Lung microvascular endothelial cell (primary cell): ENCODE results near the gene THOC2. TPM values are rescaled to one million over a fixed set of nuclear protein-coding genes. Genes with fewer than 3 reads are reported as not detected.
"Not testable (repeated sequence)": the region's sequence is repeated elsewhere in the genome, so short reads cannot be mapped to it uniquely, and the experiment has no call there.

Experiments
- DNase-seq, 2 donors: peaks; one replicate each; pipeline versions ENCODE4 v3.0.0 to v3.0.0-alpha.2; 2010; ENCODE audit warnings: low read depth in 2 of 2
- total RNA-seq: library from RNA; depleted of rRNA; stranded (reverse); fragments of >200 nt; gene quantifications from 2 replicates; pipeline ENCODE4 v1.2.1, GENCODE V29; 2014

THOC2 gene
- total RNA-seq, 1 donor from 2014 or later = 40.7 TPM

DNA sequence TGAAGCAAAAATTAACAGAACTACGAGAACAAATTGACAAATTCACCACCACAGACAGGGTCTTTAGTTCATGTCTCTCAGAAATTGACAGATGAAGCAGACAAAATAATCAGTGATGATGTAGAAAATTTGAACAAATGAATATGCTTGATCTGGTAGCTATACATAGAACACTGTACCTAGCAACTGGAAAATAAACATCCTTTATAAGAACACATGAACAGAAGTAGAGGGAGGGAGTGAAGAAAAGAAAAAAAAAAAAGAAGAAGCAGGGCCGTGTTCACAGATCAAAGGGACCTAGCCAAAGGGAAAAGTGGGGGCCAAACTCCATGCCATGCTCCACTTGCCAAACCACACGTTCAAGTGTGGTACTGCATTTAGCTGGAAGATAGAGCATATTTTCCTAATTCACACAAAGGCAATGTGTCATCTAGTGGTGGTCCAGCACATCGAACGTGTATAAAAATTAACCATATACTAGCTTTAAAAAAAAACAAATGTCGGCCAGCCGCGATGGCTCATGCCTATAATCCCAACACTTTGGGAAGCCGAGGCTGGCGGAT is 5.6 kb upstream of the THOC2 start:
- no peak for DNase-seq

DNA sequence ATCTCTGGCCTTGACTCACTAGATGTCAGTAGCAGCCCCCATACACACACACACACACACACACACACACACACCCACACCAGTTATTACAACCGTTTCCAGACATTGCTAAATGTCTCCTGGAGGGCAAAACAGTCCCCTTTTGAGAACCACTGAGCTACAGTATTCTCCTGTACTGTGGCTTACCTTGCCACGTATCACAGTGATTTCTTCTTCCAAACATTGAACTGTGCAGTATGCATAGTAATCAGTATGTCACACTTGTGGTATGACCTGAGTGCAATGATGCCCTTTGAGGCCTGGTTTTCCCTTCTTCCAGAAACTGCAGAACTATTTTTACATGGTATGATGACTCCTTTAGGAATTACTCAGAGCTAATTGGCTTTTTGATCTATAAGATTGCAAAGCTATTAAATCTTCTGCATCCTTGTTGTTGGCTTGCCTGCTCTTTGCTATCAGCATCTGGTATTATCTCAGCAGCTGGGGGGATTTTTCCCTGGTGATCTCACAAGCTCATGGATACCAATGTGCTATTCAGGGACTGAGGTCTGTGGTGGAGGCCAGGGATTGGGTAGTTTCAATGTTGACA is 3.6 kb upstream of the THOC2 start:
- DNase-seq = no peak

DNA sequence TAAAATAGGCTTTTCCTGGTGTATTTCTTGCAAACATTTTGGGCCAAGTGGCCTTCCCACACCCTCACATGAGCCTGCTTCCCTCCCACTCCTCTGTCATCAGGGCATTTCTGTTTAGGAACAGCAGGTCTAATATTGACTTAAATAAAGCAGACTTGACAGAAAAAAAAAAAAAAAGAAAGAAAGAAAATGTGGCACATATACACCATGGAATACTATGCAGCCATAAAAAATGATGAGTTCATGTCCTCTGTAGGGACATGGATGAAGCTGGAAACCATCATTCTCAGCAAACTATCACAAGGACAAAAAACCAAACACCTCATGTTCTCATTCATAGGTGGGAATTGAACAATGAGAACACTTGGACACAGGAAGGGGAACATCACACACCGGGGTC is 2.3 kb upstream of the THOC2 start:
- DNase-seq = not testable (repeated sequence)

GRCh38 chrX:123734079-123734478 is 1.2 kb upstream of the THOC2 start:
- not testable (repeated sequence) for DNase-seq

- DNase-seq = peak; percentile 13 to 37
Measured at GRCh38 chrX:123731987-123732669, 724 bp downstream of the THOC2 start.

DNA sequence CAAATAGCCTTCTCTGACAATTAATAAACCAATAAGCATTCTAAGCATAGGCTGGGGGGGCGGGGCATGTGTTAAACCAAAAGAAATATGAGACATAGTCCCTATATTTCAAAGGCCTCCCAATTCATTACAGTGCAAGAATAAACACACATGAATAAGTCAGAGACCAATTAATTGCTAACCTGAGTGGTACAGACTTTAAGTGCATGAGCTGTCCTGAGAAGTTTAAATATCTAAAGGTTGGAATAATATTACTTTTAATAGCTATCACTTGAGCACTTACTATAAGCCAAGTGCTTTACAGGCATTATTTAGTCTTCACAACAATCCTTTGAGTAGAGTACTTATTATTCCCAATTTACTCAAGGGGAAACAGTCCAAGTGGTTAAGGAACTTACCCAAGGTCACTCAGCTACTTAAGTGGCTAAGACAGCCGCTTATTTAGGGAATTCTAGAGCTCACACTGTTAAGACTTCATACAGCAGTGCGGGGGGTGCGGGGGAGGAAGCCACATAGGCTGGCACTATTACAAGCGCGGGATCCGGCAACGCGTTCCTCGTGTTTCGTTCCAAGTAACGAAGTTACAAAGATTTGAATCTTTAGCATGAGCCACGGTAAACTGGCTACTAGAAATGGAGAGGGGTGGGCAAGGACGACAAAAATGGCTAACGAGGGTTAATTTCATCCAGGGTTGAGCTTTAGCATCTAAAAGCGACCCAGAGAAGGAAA is 1.4 kb downstream of the THOC2 start:
- DNase-seq = peak; percentile 26 to 30

- no peak for DNase-seq
Measured at GRCh38 chrX:123728554-123728953, 4.3 kb downstream of the THOC2 start.

GRCh38 chrX:123728016-123728415 is 4.8 kb downstream of the THOC2 start:
- peak; percentile 13 to 20 for DNase-seq

DNA sequence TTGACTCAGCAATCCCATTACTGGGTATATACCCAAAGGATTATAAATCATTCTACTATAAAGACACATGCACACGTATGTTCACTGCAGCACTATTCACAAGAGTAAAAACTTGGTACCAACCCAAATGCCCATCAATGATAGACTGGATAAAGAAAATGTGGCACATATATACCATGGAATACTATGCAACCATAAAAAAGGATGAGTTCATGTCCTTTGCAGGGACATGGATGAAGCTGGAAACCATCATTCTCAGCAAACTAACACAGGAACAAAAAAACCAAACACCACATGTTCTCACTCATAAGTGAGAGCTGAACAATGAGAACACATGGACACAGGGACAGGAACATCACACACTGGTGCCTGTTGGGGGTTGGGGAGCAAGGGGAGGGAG is 10.7 kb downstream of the THOC2 start:
- DNase-seq = not testable (repeated sequence)

DNA sequence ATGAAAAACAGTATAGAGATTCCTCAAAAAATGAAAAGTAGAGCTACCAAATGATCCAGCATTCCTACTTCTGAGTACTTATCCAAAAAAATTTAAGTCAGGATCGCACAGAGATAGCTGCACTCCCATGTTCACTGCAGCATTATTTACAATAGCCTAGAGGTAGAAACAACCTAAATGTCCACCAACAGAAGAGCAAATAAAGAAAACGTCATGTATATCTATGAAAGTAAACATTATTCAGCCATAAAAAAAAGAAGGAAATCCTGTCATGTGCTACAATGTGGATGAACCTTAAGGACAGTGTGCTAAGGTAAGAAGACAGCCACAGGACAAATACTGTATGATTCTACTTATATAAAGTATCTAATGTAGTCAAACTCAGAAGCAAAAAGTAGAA is 12.4 kb downstream of the THOC2 start:
- DNase-seq = peak in 1 of 2 donors; percentile 1

GRCh38 chrX:123713841-123714240 is 19.0 kb downstream of the THOC2 start:
- no peak for DNase-seq

DNA sequence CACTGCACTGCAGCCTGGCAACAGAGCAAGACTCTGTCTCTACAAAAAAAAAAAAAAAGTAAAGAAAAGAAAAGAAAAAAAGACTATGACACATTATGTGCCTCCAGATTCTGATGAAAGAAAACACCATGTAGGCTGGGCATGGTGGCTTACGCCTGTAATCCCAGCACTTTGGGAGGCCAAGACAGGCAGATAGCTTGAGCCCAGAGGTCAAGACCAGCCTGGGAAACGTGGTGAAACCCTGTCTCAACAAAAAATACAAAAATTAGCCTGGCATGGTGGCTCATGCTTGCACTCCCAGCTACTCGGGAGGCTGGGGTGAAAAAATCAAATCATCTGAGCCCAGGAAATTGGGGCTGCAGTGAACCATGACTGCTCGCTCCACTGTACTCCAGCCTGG is 19.4 kb downstream of the THOC2 start:
- DNase-seq = no peak

DNA sequence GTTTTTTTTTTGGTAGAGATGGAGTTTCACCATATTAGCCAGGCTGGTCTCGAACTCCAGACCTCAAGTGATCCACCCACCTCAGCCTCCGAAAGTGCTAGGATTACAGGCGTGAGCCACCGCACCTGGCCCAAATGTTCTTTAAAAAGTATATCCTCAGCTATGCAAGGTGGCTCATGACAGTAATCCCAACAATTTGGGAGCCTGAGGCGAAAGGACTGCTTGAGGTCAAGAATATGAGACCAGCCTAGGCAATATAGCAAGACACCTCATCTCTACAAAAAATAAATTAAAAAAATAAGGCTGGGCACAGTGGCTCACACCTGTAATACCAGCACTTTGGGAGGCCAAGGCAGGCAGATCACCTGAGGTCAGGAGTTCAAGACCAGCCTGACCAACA is 21.7 kb downstream of the THOC2 start:
- not testable (repeated sequence) for DNase-seq

GRCh38 chrX:123704781-123705180 is 28.1 kb downstream of the THOC2 start:
- DNase-seq = no peak

DNA sequence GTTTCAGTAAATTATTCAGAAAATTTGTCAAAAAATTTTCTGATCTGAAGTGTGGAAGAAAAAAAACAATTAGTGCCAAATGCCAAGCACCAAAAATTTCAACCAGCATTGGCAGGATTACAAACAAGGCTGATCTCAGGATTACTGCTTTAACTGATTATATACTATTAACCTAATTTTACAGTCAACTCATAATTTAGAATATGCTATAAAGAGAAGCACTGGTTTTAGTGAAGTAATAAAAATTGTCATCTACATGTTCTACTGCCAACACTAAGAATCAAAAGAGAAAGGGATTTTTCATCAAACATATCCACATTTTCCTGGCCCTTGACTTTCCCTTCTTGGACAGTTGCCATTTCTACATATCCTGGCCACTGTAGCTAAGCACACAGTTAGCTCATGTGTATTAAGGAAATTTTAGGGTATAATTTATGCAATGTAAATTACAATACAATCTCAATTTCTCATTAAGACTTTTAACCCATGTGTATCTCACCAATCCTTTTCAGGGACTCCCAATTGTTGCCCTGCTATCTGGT is 33.8 kb downstream of the THOC2 start:
- peak; percentile 32 to 53 for DNase-seq

DNA sequence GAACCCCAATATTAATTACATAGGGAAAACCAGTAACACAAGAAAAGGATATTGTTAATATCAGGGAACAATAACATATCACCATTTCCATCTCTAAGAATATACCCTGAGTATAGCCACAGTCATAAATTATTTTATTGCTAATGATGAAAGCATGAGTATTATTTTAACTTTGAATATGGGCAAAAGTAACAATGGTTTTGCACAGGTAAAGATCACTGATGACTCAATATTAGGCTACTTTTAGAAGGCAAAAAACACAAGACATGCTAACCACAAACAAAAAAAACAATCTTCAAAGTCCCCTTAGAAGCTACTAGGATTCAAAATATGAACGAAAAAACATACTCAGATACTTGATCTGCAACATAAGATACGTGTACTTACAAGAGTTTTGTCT is 36.5 kb downstream of the THOC2 start:
- DNase-seq = no peak

- no peak for DNase-seq
Measured at GRCh38 chrX:123695242-123695641, 37.6 kb downstream of the THOC2 start.

DNA sequence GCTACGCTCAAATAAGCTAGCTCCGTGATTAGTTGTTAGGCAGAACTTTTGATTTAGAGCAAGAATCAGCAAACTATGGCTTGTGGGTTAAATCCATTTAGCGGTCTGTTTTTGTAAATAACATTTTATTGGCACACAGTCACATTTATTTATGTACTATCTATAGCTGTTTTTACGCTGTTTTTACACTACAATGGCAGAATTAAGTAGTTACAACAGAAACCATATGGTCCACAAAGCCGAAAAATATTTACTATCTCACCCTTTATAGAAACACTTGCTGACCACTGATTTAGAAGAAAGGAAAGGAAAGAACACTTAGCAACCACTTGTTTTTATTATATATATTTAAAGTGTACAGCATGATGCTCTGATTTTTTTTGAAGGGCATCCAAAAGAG is 41.1 kb downstream of the THOC2 start:
- DNase-seq = no peak

GRCh38 chrX:123688524-123688923 is 44.3 kb downstream of the THOC2 start:
- no peak for DNase-seq

DNA sequence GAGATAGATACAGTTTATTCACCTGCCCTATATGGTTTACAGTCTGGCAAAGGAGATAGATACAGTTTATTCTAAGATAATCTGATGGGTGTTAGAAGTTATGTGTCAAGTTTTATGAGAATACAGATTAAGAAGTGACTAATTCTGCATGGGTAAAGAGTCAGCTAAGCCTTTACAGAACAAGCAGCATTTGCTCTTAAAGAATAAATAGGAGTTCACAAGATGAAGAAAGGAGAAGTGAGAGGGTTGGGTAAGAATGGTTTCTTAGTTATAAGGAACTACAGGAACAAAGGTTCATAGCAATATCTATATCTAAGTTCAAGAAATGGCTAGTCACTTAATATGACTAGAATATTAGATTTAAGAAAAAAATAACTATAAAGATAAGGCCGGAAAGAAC is 47.6 kb downstream of the THOC2 start:
- no peak for DNase-seq

DNA sequence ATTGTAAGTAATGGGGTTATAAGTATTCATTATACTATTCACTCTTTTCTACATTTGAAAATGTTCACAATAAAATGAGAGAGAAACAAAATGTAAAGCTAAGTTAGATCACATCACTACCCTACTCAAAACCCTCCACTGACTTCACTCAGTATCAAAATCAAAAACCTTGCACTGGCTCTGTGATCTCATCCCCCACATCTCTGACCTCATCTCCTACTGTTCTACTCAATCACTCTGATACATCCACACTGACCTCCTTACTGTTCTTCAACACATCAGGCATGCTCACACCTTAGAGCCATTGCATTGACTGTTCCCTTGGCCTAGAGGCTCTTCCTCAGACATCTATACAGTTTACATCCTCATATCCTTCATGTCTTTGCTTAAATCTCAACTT is 50.7 kb downstream of the THOC2 start:
- DNase-seq = no peak
